ENCODE data around the gene SLC25A30. TPM values are rescaled to one million over a fixed set of nuclear protein-coding genes. Genes with fewer than 3 reads are reported as not detected.

The SLC25A30 gene
- total RNA-seq, result 10.1 and 16.6 TPM in 2 replicates

GRCh38 chr13:45417790-45418534, at the start of gene SLC25A30:
SLC25A30 (minus strand) TSS chr13:45418373; CDS start chr13:45411425, 6,948 bp downstream.

GRCh38 chr13:45464687-45465453, 46.7 kb upstream of the SLC25A30 start, which contains the start of gene COG3:
COG3 (plus strand) TSS chr13:45464939; CDS start chr13:45465037, 98 bp downstream.

Other genes starting within 250 kb of the SLC25A30 start
- 1.0 and 4.3 TPM in 2 replicates for gene KCTD4, start 217.3 kb downstream of the SLC25A30 start, total RNA-seq
- gene TPT1, start 77.2 kb downstream of the SLC25A30 start, total RNA-seq, result 3,733 and 3,976 TPM in 2 replicates
- 32.4 and 38.2 TPM in 2 replicates for gene COG3, start 46.6 kb upstream of the SLC25A30 start, total RNA-seq
- gene ERICH6B, start 197.4 kb upstream of the SLC25A30 start, total RNA-seq, result not detected in 2 replicates

Measured in articular chondrocyte of knee joint (primary cell).